ENCODE results near the gene ROR2.
A peak's percentile ranks its signal among the peaks of the same experiment; 100 is the strongest.

ROR2 gene

GRCh38 chr9:91718071-91718470 lies 232.0 kb downstream of the ROR2 start:
- Mint-ChIP-seq H3K27ac (peak overlapping the region; percentile 49), H3K4me1 (peaks cover 36% of the 10 kb centered on the region), H3K4me3 (no peak overlapping the region), H3K36me3 (no peaks in the 10 kb centered on the region), H3K9me3 (no peaks in the 10 kb centered on the region), H3K27me3 (peaks cover 12% of the 10 kb centered on the region)
- ATAC-seq, result no peak

- Mint-ChIP-seq H3K27ac (no peak overlapping the region), H3K9me3 (no peaks in the 10 kb centered on the region), H3K36me3 (no peaks in the 10 kb centered on the region), H3K27me3 (peaks cover 9% of the 10 kb centered on the region), H3K4me1 (peaks cover 36% of the 10 kb centered on the region), H3K4me3 (no peak overlapping the region)
- no peak for ATAC-seq
Measured at GRCh38 chr9:91716815-91717214, 233.2 kb downstream of the ROR2 start.

- H3K9me3 Mint-ChIP-seq, result no peaks in the 10 kb centered on the region
- no peak for ATAC-seq
- no peak overlapping the region for H3K27ac Mint-ChIP-seq
- peaks cover 9% of the 10 kb centered on the region for H3K27me3 Mint-ChIP-seq
- H3K36me3 Mint-ChIP-seq, result no peaks in the 10 kb centered on the region
- H3K4me1 Mint-ChIP-seq, result peaks cover 31% of the 10 kb centered on the region
- no peak overlapping the region for H3K4me3 Mint-ChIP-seq
Measured at GRCh38 chr9:91716239-91716638, 233.8 kb downstream of the ROR2 start.

- Mint-ChIP-seq H3K4me1 (peaks cover 24% of the 10 kb centered on the region), H3K27ac (no peak overlapping the region), H3K27me3 (peaks cover 9% of the 10 kb centered on the region), H3K36me3 (no peaks in the 10 kb centered on the region), H3K4me3 (no peak overlapping the region), H3K9me3 (no peaks in the 10 kb centered on the region)
- ATAC-seq, result no peak
Measured at GRCh38 chr9:91714874-91715615, 235.0 kb downstream of the ROR2 start.

GRCh38 chr9:91714020-91714806 lies 235.8 kb downstream of the ROR2 start:
- ATAC-seq, result no peak
- peaks cover 9% of the 10 kb centered on the region for H3K27me3 Mint-ChIP-seq
- peak overlapping the region; percentile 26 for H3K4me3 Mint-ChIP-seq
- no peak overlapping the region for H3K27ac Mint-ChIP-seq
- H3K36me3 Mint-ChIP-seq, result no peaks in the 10 kb centered on the region
- H3K9me3 Mint-ChIP-seq, result no peaks in the 10 kb centered on the region
- H3K4me1 Mint-ChIP-seq, result peaks cover 16% of the 10 kb centered on the region

- H3K4me3 Mint-ChIP-seq, result peak overlapping the region; percentile 35
- ATAC-seq, result no peak
Measured at GRCh38 chr9:91712811-91713210, 237.2 kb downstream of the ROR2 start.

GRCh38 chr9:91711755-91712601 lies 238.1 kb downstream of the ROR2 start:
- no peak overlapping the region for H3K27ac Mint-ChIP-seq
- no peaks in the 10 kb centered on the region for H3K36me3 Mint-ChIP-seq
- peaks cover 6% of the 10 kb centered on the region for H3K4me1 Mint-ChIP-seq
- ATAC-seq, result peak; percentile 96
- no peaks in the 10 kb centered on the region for H3K9me3 Mint-ChIP-seq
- H3K27me3 Mint-ChIP-seq, result no peaks in the 10 kb centered on the region
- H3K4me3 Mint-ChIP-seq, result peak overlapping the region; percentile 13

More at GRCh38 chr9:91712811-91713210, 237.2 kb downstream of the ROR2 start:
- no peaks in the 10 kb centered on the region for H3K9me3 Mint-ChIP-seq
- H3K4me1 Mint-ChIP-seq, result peaks cover 9% of the 10 kb centered on the region
- no peak overlapping the region for H3K27ac Mint-ChIP-seq
- H3K27me3 Mint-ChIP-seq, result peaks cover 5% of the 10 kb centered on the region
- H3K36me3 Mint-ChIP-seq, result no peaks in the 10 kb centered on the region

- ATAC-seq, result no peak
- Mint-ChIP-seq H3K27ac (no peak overlapping the region), H3K4me3 (no peak overlapping the region), H3K27me3 (no peaks in the 10 kb centered on the region), H3K4me1 (peaks cover 6% of the 10 kb centered on the region), H3K36me3 (peaks cover 6% of the 10 kb centered on the region), H3K9me3 (peaks cover 5% of the 10 kb centered on the region)
Measured at GRCh38 chr9:91710158-91710557, 239.9 kb downstream of the ROR2 start.

GRCh38 chr9:91705386-91705785 lies 244.6 kb downstream of the ROR2 start:
- no peak overlapping the region for H3K4me3 Mint-ChIP-seq
- peaks cover 21% of the 10 kb centered on the region for H3K27me3 Mint-ChIP-seq
- no peak overlapping the region for H3K27ac Mint-ChIP-seq
- peaks cover 6% of the 10 kb centered on the region for H3K9me3 Mint-ChIP-seq
- no peak for ATAC-seq
- no peaks in the 10 kb centered on the region for H3K4me1 Mint-ChIP-seq
- peaks cover 6% of the 10 kb centered on the region for H3K36me3 Mint-ChIP-seq

GRCh38 chr9:91700475-91700874 lies 249.6 kb downstream of the ROR2 start:
- Mint-ChIP-seq H3K27me3 (peaks cover 28% of the 10 kb centered on the region), H3K27ac (no peak overlapping the region), H3K4me3 (no peak overlapping the region), H3K36me3 (peaks cover 3% of the 10 kb centered on the region), H3K9me3 (peaks cover 4% of the 10 kb centered on the region), H3K4me1 (peaks cover 11% of the 10 kb centered on the region)
- no peak for ATAC-seq

- H3K36me3 Mint-ChIP-seq, result no peaks in the 10 kb centered on the region
Measured at GRCh38 chr9:91698266-91698665, 251.8 kb downstream of the ROR2 start.

GRCh38 chr9:91697201-91697600 lies 252.8 kb downstream of the ROR2 start:
- H3K4me1 Mint-ChIP-seq, result peaks cover 11% of the 10 kb centered on the region
- H3K27me3 Mint-ChIP-seq, result peaks cover 15% of the 10 kb centered on the region
- ATAC-seq, result no peak
- peaks cover 4% of the 10 kb centered on the region for H3K9me3 Mint-ChIP-seq
- H3K36me3 Mint-ChIP-seq, result no peaks in the 10 kb centered on the region
- H3K4me3 Mint-ChIP-seq, result no peak overlapping the region
- no peak overlapping the region for H3K27ac Mint-ChIP-seq

More at GRCh38 chr9:91698266-91698665, 251.8 kb downstream of the ROR2 start:
- Mint-ChIP-seq H3K27me3 (peaks cover 26% of the 10 kb centered on the region), H3K9me3 (peaks cover 4% of the 10 kb centered on the region), H3K4me1 (peaks cover 11% of the 10 kb centered on the region), H3K27ac (no peak overlapping the region), H3K4me3 (no peak overlapping the region)
- peak; percentile 44 for ATAC-seq

GRCh38 chr9:91694081-91694870 lies 255.8 kb downstream of the ROR2 start:
- no peak for ATAC-seq
- no peaks in the 10 kb centered on the region for H3K36me3 Mint-ChIP-seq
- H3K4me3 Mint-ChIP-seq, result no peak overlapping the region
- peaks cover 11% of the 10 kb centered on the region for H3K4me1 Mint-ChIP-seq
- peaks cover 4% of the 10 kb centered on the region for H3K9me3 Mint-ChIP-seq
- peaks cover 15% of the 10 kb centered on the region for H3K27me3 Mint-ChIP-seq
- no peak overlapping the region for H3K27ac Mint-ChIP-seq

- H3K9me3 Mint-ChIP-seq, result peaks cover 4% of the 10 kb centered on the region
- H3K27me3 Mint-ChIP-seq, result peaks cover 14% of the 10 kb centered on the region
- H3K4me1 Mint-ChIP-seq, result peaks cover 11% of the 10 kb centered on the region
- no peak overlapping the region for H3K27ac Mint-ChIP-seq
- H3K4me3 Mint-ChIP-seq, result no peak overlapping the region
- ATAC-seq, result no peak
- H3K36me3 Mint-ChIP-seq, result no peaks in the 10 kb centered on the region
Measured at GRCh38 chr9:91693226-91693625, 256.8 kb downstream of the ROR2 start.

Measured in stimulated activated memory B cell treated with anti-CD40 and anti-IgM and Interleukin-4, amounts not matched to agents 10 μg/mL and 1 μg/mL and 100 μg/mL, for 72 hours (primary cell).